Progenitor cell of endocrine pancreas (in vitro differentiated cells): ENCODE results near the gene COPZ2. TPM values are rescaled to one million over a fixed set of nuclear protein-coding genes. Genes with fewer than 3 reads are reported as not detected.
A peak's percentile ranks its signal among the peaks of the same experiment; 100 is the strongest.

Experiments used
- DNase-seq: peaks from one replicate; pipeline ENCODE4 v3.0.0; 2021; ENCODE audit warnings: low spot score; ENCODE audit not compliant: unreplicated experiment
- H3K27ac Mint-ChIP-seq: 2 replicates; pipeline ENCODE4 v1.8.0; 2021; ENCODE audit warnings: mild to moderate bottlenecking, moderate library complexity, mixed read lengths
- H3K27me3 Mint-ChIP-seq: 2 replicates; pipeline ENCODE4 v1.8.0; 2021; ENCODE audit warnings: mixed read lengths
- H3K36me3 Mint-ChIP-seq: 2 replicates; pipeline ENCODE4 v1.8.0; 2022; ENCODE audit warnings: mixed read lengths; ENCODE audit not compliant: insufficient read depth
- H3K4me1 Mint-ChIP-seq: 2 replicates; pipeline ENCODE4 v1.8.0; 2021; ENCODE audit warnings: low read depth, mixed read lengths
- H3K4me3 Mint-ChIP-seq: 2 replicates; pipeline ENCODE4 v1.8.0; 2021; ENCODE audit warnings: low read depth, mild to moderate bottlenecking, moderate library complexity, mixed read lengths
- H3K9me3 Mint-ChIP-seq: 2 replicates; pipeline ENCODE4 v1.8.0; 2021; ENCODE audit warnings: low read depth, mixed read lengths
- CTCF ChIP-seq: fragments of 200-600 bp; sonication (generic); IDR thresholded peaks from one replicate; pipeline ENCODE4 v1.5.0; 2021; ENCODE audit warnings: antibody characterized with exemption, mild to moderate bottlenecking; ENCODE audit not compliant: unreplicated experiment
- total RNA-seq: library from RNA; stranded (reverse); gene quantifications from 2 replicates; pipeline ENCODE4 v1.2.1, GENCODE V29; 2021

Gene COPZ2
- total RNA-seq, 1 donor from 2014 or later: not detected

GRCh38 chr17:48054238-48055185 lies 16.9 kb upstream of the COPZ2 start:
- peak overlapping the region; percentile 53 for H3K4me3 Mint-ChIP-seq
- H3K27me3 Mint-ChIP-seq: no peaks in the 10 kb centered on the region

GRCh38 chr17:48053758-48054237 lies 16.2 kb upstream of the COPZ2 start:
- Mint-ChIP-seq H3K27me3 (no peaks in the 10 kb centered on the region), H3K9me3 (no peaks in the 10 kb centered on the region), H3K4me1 (peaks cover 36% of the 10 kb centered on the region), H3K27ac (peak overlapping the region; percentile 83), H3K36me3 (peaks cover 21% of the 10 kb centered on the region), H3K4me3 (peak overlapping the region; percentile 29)
- no peak for TF ChIP-seq CTCF
- no peak for DNase-seq

More at GRCh38 chr17:48054238-48055185, 16.9 kb upstream of the COPZ2 start:
- peak; percentile 72 for DNase-seq
- H3K27ac Mint-ChIP-seq: peak overlapping the region; percentile 52
- H3K4me1 Mint-ChIP-seq: peaks cover 30% of the 10 kb centered on the region
- TF ChIP-seq CTCF: no peak
- H3K9me3 Mint-ChIP-seq: no peaks in the 10 kb centered on the region
- H3K36me3 Mint-ChIP-seq: peaks cover 21% of the 10 kb centered on the region

GRCh38 chr17:48052956-48053757 lies 15.6 kb upstream of the COPZ2 start:
- H3K27me3 Mint-ChIP-seq: no peaks in the 10 kb centered on the region
- peak overlapping the region; percentile 29 for H3K4me3 Mint-ChIP-seq
- DNase-seq: no peak
- H3K4me1 Mint-ChIP-seq: peaks cover 38% of the 10 kb centered on the region
- no peak for TF ChIP-seq CTCF
- H3K27ac Mint-ChIP-seq: peak overlapping the region; percentile 83
- peaks cover 19% of the 10 kb centered on the region for H3K36me3 Mint-ChIP-seq
- no peaks in the 10 kb centered on the region for H3K9me3 Mint-ChIP-seq

GRCh38 chr17:48051706-48052486 lies 14.3 kb upstream of the COPZ2 start:
- Mint-ChIP-seq H3K27ac (no peak overlapping the region), H3K36me3 (peaks cover 19% of the 10 kb centered on the region), H3K4me1 (peaks cover 40% of the 10 kb centered on the region), H3K27me3 (no peaks in the 10 kb centered on the region), H3K4me3 (no peak overlapping the region), H3K9me3 (no peaks in the 10 kb centered on the region)
- DNase-seq: no peak
- no peak for TF ChIP-seq CTCF
